ENCODE measurements around the gene CHRND. TPM values are rescaled to one million over a fixed set of nuclear protein-coding genes. Genes with fewer than 3 reads are reported as not detected.
A peak's percentile ranks its signal among the peaks of the same experiment; 100 is the strongest.

Gene CHRND
- total RNA-seq, 1 donor from 2014 or later: not detected

GRCh38 chr2:232541195-232541960 lies 15.4 kb downstream of the CHRND start:
- ATAC-seq (no peak), DNase-seq (ENCODE audit: low spot score) (no peak)

GRCh38 chr2:232541961-232542714 lies 16.2 kb downstream of the CHRND start:
- ATAC-seq (no peak), DNase-seq (ENCODE audit: low spot score) (no peak)

DNA sequence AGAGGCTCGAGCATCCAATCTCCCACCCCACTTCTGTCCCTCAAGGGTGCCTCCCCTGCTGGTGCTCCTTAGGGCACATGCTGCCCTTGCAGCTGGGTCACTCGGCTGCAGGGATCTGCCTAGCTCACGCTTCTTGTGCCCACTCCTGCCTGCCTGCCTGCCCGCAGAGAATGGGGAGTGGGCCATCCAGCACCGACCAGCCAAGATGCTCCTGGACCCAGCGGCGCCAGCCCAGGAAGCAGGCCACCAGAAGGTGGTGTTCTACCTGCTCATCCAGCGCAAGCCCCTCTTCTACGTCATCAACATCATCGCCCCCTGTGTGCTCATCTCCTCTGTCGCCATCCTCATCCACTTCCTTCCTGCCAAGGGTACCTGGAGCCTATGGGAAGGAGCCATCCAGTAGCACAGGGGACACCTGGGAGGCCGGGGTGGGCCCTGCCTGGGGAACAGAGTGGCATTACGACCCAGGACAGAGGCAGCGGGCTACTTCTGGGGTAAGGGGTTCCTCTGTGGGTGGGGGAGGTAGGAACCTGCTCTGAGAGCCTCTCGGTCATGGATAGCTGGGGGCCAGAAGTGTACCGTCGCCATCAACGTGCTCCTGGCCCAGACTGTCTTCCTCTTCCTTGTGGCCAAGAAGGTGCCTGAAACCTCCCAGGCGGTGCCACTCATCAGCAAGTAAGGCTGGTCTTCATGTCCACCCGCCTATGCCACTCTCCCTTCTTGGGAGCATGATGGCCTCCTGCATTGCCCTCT lies 16.9 kb downstream of the CHRND start:
- DNase-seq (ENCODE audit: low spot score): peak; percentile 41
- ATAC-seq: no peak

- ATAC-seq: no peak
- DNase-seq (ENCODE audit: low spot score): peak; percentile 36
These were observed 17.5 kb downstream of the CHRND start for GRCh38 chr2:232543491-232543890.

- DNase-seq (ENCODE audit: low spot score) (peak; percentile 37), ATAC-seq (no peak)
These were observed 18.1 kb downstream of the CHRND start for GRCh38 chr2:232543928-232544631.

DNA sequence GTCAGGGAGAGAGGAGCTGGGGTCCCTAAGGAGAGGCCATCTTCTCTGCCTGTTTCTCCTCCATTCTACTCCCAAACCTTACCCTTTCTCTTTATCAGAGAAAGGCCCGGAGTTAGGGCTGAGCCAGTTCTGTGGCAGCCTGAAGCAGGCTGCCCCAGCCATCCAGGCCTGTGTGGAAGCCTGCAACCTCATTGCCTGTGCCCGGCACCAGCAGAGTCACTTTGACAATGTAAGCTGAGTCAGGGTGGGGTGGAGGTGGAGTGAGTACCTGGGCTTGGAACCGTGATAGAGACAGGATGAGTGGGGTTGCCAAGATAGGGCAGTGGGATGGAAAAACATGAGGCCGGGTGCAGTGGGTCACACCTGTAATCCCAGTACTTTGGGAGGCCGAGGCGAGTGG lies 18.7 kb downstream of the CHRND start:
- DNase-seq (ENCODE audit: low spot score) (no peak), ATAC-seq (no peak)

DNA sequence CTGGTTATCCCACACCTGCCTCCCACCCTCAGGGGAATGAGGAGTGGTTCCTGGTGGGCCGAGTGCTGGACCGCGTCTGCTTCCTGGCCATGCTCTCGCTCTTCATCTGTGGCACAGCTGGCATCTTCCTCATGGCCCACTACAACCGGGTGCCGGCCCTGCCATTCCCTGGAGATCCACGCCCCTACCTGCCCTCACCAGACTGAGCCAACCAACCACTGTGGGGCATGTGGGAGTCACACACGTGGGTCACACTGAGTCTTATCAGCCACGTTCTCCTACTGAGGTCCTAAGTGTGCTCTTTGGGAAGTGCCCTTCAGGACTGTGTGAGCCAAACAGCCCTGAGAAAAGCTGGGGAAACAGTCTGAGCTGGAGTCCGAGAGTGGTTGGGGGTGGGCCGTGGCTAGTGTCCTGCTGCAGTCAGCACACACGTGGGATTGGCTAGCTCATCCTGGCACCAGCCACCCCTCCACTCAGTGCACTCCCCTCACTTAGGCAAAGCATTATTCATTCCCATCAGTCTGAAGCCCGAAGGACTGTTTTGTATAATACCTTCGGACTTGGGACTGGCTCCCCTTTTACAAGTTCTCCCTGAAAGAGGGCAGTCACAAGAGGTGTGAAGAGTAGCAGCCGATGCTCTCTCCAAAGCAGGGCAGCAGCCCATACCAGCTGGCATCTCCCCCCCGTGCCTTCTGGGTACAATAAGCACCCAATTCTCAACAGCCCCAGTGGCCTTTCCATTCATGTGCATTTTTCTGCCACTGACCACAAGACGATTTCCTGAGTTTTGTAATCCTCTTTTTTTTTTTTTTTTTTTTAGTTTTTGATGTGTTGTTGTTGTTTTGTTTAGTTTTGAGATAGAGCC lies 19.8 kb downstream of the CHRND start:
- DNase-seq (ENCODE audit: low spot score) (peak; percentile 39), ATAC-seq (no peak)

DNA sequence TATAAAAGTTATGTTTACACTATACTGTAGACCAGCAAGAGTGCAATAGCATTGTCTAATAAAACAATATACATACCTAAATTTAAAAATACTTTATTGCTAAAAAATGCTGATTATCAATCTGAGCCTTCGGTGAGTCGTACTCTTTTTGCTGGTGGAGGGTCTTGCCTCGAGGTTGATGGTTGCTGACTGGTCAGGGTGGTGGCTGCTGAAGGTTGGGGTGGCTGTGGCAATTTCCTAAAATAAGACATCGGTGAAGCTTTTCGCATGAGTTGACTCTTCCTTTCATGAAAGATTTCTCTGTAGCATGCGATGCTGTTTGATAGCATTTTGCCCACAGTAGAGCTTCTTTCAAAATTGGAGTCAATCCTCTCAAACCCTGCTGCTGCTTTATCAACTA lies 22.0 kb downstream of the CHRND start:
- ATAC-seq (no peak), DNase-seq (ENCODE audit: low spot score) (no peak)

DNA sequence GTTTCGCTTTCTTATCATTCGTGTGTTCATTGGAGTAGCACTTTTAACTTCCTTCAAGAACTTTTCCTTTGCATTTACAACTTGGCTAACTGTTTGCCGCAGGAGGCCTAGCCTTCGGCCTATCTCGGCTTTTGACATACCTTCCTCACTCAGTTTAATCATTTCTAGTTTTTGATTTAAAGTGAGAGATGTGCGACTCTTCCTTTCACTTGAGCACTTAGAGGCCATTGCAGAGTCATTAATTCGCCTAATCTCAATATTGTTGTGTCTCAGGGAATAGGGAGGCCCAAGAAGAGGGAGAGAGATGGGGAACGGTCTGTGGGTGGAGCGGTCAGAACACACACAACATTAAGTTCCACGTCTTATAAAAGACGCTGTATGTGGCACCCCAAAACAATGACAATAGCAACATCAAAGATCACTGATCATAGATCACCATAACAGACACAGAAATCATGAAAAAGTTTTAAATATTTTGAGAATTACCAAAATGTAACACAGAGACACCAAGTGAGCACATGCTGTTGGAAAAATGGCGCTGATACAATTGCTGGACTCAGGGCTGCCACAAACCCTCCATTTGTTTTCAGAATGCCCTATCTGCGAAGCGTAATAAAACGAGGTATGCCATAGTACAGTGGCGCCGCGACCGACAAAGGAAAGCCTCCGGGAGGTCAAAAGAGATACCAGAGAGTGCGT lies 23.8 kb downstream of the CHRND start:
- no peak for ATAC-seq

DNA sequence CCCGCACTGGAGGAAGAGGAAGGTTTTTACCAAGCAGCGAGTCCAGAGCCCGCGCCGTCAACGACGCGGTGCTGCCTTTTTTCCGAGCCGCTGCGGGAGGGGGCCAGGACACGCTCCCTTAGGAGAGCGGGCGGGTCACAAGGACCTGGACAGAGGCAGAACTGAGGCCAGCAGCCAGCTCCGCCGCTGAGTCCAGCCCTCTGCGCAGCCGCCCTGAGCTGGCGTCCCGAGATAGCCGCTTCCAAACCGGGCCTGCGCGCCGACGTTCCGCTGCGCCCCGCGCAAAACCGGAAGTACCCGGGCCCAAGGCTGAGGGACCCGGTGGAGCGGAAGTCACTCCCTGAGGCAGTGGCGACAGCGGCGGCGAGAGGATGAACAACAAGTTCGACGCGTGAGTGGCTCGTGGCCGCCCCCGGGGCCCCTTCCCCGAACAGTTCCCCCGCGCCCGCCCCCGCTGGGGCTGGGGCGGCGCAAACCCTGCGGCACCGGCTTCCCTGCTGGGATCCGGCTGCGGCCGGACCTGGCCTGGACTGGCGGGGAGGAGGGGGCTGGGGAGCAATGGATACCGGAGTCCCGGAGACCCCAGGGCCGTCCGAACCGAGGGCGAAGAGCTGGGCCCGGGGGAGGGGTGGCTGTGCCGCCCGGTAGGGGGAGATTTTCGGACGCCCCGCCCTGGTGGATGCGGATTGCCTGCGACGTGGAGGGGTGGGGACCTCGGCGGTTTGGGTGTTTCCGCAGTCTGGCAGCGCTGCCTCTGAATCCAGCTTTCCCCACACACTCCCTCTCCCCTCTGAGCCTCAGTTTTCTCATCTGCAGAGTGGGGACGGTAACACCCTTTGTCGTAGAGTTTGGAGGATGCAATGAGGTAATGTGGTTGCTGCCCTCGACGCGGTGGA lies 24.6 kb downstream of the CHRND start, which contains the start of the genes EIF4E2 and TIGD1:
Gene EIF4E2 (plus strand): TSS at position 336 of the 896 bp plus-strand sequence. CDS start 36 bp downstream, at position 372.
Gene TIGD1 (minus strand): TSS at position 204 of the 896 bp plus-strand sequence. CDS start 675 bp downstream, outside the sequence.
- ATAC-seq: peak; percentile 92

More for the DNA sequence above, 23.8 kb downstream of the CHRND start:
- no peak for DNase-seq (ENCODE audit: low spot score)

DNA sequence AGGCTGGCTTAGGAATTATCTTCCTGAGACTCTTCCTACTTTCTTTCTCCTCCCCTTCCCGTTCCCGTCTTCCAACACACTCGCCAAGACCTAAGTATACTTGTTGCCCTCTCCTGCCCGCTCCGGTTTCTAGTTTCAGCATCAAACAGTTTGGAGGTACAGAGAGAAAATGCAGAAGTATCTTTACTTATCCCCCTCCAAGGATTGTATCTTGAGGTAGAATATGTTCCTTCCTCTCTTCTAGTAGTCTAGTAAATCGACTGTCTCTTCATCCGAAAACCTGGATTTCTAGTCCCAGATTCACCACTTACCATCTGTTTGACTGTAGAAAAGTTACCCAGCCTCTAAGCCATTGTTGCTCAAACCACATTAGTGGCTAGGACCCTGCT lies 25.3 kb downstream of the CHRND start:
- ATAC-seq (no peak), DNase-seq (ENCODE audit: low spot score) (no peak)

More for the DNA sequence above, 24.6 kb downstream of the CHRND start, which contains the start of the genes EIF4E2 and TIGD1:
- DNase-seq (ENCODE audit: low spot score): peak; percentile 98

GRCh38 chr2:232551776-232552175 lies 25.8 kb downstream of the CHRND start:
- DNase-seq (ENCODE audit: low spot score) (no peak), ATAC-seq (no peak)

DNA sequence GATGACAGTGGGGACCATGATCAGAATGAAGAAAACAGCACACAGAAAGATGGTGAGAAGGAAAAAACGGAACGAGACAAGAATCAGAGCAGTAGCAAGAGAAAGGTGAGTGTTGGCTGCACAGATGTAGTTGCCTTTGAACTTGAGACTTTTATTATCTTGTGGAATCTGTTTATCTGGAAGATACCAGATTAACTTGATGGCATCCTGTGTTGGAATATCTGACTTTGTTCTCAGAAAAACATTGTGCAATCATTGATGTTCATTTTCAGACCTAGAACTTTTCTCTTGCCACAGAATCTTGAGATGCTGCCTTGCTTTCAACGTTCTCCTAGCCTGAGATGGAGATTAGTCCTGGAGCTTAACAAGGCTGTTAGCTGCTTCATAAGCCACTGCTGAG lies 30.5 kb downstream of the CHRND start:
- ATAC-seq (no peak), DNase-seq (ENCODE audit: low spot score) (no peak)

- no peak for ATAC-seq
- DNase-seq (ENCODE audit: low spot score): no peak
These were observed 36.7 kb downstream of the CHRND start for GRCh38 chr2:232562515-232563151.

GRCh38 chr2:232563580-232563979 lies 37.6 kb downstream of the CHRND start:
- ATAC-seq (no peak), DNase-seq (ENCODE audit: low spot score) (no peak)

- ATAC-seq: no peak
- DNase-seq (ENCODE audit: low spot score): no peak
These were observed 41.8 kb downstream of the CHRND start for GRCh38 chr2:232567721-232568120.

DNA sequence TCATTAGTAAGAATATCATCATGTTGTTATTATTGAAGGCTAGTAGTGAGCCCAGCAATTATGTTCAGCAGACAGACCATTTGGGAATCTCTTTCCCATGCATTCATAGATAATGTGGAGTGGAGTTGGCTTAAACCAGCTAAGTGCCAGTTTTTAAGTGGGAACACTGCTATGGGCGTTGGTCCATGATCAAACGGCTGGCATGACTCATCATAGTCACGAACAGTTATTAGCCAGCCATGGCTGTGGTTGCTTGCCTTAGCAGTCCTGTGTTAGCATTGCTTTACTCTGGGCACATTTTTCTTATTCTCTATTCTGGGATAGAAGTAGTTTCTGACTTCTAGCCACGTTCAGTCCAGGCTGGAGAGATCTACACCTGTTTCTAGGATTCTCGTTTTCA lies 42.2 kb downstream of the CHRND start:
- ATAC-seq: no peak
- no peak for DNase-seq (ENCODE audit: low spot score)
